ENCODE data around the gene TIMP1.
A peak's percentile ranks its signal among the peaks of the same experiment; 100 is the strongest.

The TIMP1 gene

GRCh38 chrX:47608130-47608810 lies 26.0 kb downstream of the TIMP1 start:
- no peak for DNase-seq

GRCh38 chrX:47610511-47610910 lies 28.3 kb downstream of the TIMP1 start:
- no peak for DNase-seq

GRCh38 chrX:47611489-47611888 lies 29.3 kb downstream of the TIMP1 start:
- no peak for DNase-seq

- DNase-seq, result no peak
Measured at GRCh38 chrX:47611926-47612325, 29.7 kb downstream of the TIMP1 start.

GRCh38 chrX:47612418-47612817 lies 30.2 kb downstream of the TIMP1 start:
- DNase-seq, result no peak

- no peak for DNase-seq
Measured at GRCh38 chrX:47613082-47613481, 30.8 kb downstream of the TIMP1 start.

GRCh38 chrX:47614618-47615017 lies 32.4 kb downstream of the TIMP1 start:
- DNase-seq, result no peak

GRCh38 chrX:47618923-47619485 lies 36.8 kb downstream of the TIMP1 start:
- DNase-seq, result no peak

GRCh38 chrX:47619486-47620302 lies 37.5 kb downstream of the TIMP1 start, which contains the start of gene SYN1:
Gene SYN1 (minus strand): TSS chrX:47619857. CDS start chrX:47619728, 129 bp downstream.
- peak; percentile 78 for DNase-seq

- DNase-seq, result no peak
Measured at GRCh38 chrX:47620303-47620685, 38.1 kb downstream of the TIMP1 start.

GRCh38 chrX:47621851-47622250 lies 39.6 kb downstream of the TIMP1 start:
- DNase-seq, result no peak

- DNase-seq, result peak; percentile 33
Measured at GRCh38 chrX:47623540-47624027, 41.3 kb downstream of the TIMP1 start.

- DNase-seq, result no peak
Measured at GRCh38 chrX:47625365-47625764, 43.1 kb downstream of the TIMP1 start.

- no peak for DNase-seq
Measured at GRCh38 chrX:47628982-47629381, 46.7 kb downstream of the TIMP1 start.

- no peak for DNase-seq
Measured at GRCh38 chrX:47629419-47630200, 47.4 kb downstream of the TIMP1 start, which contains the start of gene CFP. Gene CFP (minus strand): TSS chrX:47629930. CDS start chrX:47629844, 86 bp downstream.

GRCh38 chrX:47631676-47632075 lies 49.4 kb downstream of the TIMP1 start:
- no peak for DNase-seq

- no peak for DNase-seq
Measured at GRCh38 chrX:47632666-47633065, 50.4 kb downstream of the TIMP1 start.

- DNase-seq, result no peak
Measured at GRCh38 chrX:47633689-47634590, 51.7 kb downstream of the TIMP1 start.

GRCh38 chrX:47634871-47635575 lies 52.8 kb downstream of the TIMP1 start:
- peak; percentile 34 for DNase-seq
